CD14-positive monocyte (primary cell): ENCODE results near the gene ZG16B. TPM values are rescaled to one million over a fixed set of nuclear protein-coding genes. Genes with fewer than 3 reads are reported as not detected.

Experiments
- DNase-seq, 3 donors: peaks; one replicate each; pipeline ENCODE4 v3.0.0-alpha.2; 2011 to 2022
- H2AFZ ChIP-seq: 2 replicates; pipeline ENCODE4 v1.6.0; 2012; ENCODE audit warnings: mild to moderate bottlenecking, low read depth, low read length, inconsistent platforms; ENCODE audit not compliant: insufficient read depth, poor library complexity, severe bottlenecking
- H3K27ac ChIP-seq, 2 donors: 1 replicate in 1 of 2; 2 replicates in 1 of 2; pipeline ENCODE4 v1.5.1; 2012 to 2013; ENCODE audit warnings: low read length in 2 of 2, control low read depth in 1 of 2, inconsistent platforms in 1 of 2, low read depth in 1 of 2, mild to moderate bottlenecking in 1 of 2
- H3K27me3 ChIP-seq, 2 donors: one replicate each; pipeline versions ENCODE4 v1.6.0 to v1.6.1; 2011 to 2013; ENCODE audit warnings: low read length in 2 of 2; ENCODE audit not compliant: control insufficient read depth in 2 of 2, insufficient read depth in 2 of 2
- H3K36me3 ChIP-seq, 2 donors: replicated peaks in 1 of 2; 1 replicate in 1 of 2; 2 replicates in 1 of 2; pipeline versions ENCODE4 v1.5.1 to v1.6.1; 2012 to 2013; ENCODE audit warnings: low read length in 2 of 2, control low read depth in 1 of 2, inconsistent platforms in 1 of 2, mild to moderate bottlenecking in 1 of 2; ENCODE audit not compliant: insufficient read depth in 2 of 2, control insufficient read depth in 1 of 2
- H3K4me1 ChIP-seq, 2 donors: 1 replicate in 1 of 2; 2 replicates in 1 of 2; pipeline versions ENCODE4 v1.5.1 to v1.6.1; 2012 to 2013; ENCODE audit warnings: low read length in 2 of 2, control low read depth in 1 of 2, inconsistent platforms in 1 of 2, mild to moderate bottlenecking in 1 of 2, moderate library complexity in 1 of 2; ENCODE audit not compliant: insufficient read depth in 2 of 2, control insufficient read depth in 1 of 2
- H3K4me2 ChIP-seq: replicated peaks from 2 replicates; pipeline ENCODE3; 2012; ENCODE audit warnings: low read length, moderate library complexity, mild to moderate bottlenecking; ENCODE audit not compliant: poor library complexity, severe bottlenecking; ENCODE audit errors: extremely low read depth
- H3K4me3 ChIP-seq, 3 experiments: fragments of 200-600 bp in 1 of 3; sonication (generic) in 1 of 3; replicated peaks in 1 of 3; 1 replicate in 2 of 3; 2 replicates in 1 of 3; pipeline ENCODE4 v1.5.1; 2011 to 2013; ENCODE audit warnings: low read length in 3 of 3, mild to moderate bottlenecking in 3 of 3, control low read depth in 2 of 3, low read depth in 2 of 3, inconsistent platforms in 1 of 3, moderate library complexity in 1 of 3
- H3K79me2 ChIP-seq: 2 replicates; pipeline ENCODE4 v1.6.0; 2012; ENCODE audit warnings: mild to moderate bottlenecking, control low read depth, inconsistent platforms, low read length, moderate library complexity; ENCODE audit not compliant: insufficient read depth
- H3K9ac ChIP-seq: 2 replicates; pipeline ENCODE4 v1.6.0; 2017; ENCODE audit warnings: low read length, mild to moderate bottlenecking; ENCODE audit not compliant: insufficient read depth, poor library complexity, severe bottlenecking
- H3K9me3 ChIP-seq, 2 donors: replicated peaks in 1 of 2; 1 replicate in 1 of 2; 2 replicates in 1 of 2; pipeline versions ENCODE4 v1.5.1 to v1.6.1; 2012 to 2013; ENCODE audit warnings: low read length in 2 of 2, control low read depth in 1 of 2; ENCODE audit not compliant: control insufficient read depth in 1 of 2, insufficient read depth in 1 of 2
- H4K20me1 ChIP-seq: 2 replicates; pipeline ENCODE4 v1.6.0; 2012; ENCODE audit warnings: mild to moderate bottlenecking, low read length, control low read depth, moderate library complexity; ENCODE audit not compliant: insufficient read depth
- H3K27ac Mint-ChIP-seq, 7 donors: one replicate each; pipeline ENCODE4 v1.8.0; 2020; ENCODE audit warnings: mild to moderate bottlenecking in 7 of 7, mixed read lengths in 7 of 7, moderate library complexity in 6 of 7, inconsistent platforms in 2 of 7
- H3K27me3 Mint-ChIP-seq, 3 donors: one replicate each; pipeline ENCODE4 v1.8.0; 2021 to 2022; ENCODE audit warnings: low read depth in 3 of 3, mild to moderate bottlenecking in 3 of 3, mixed read lengths in 3 of 3, moderate library complexity in 3 of 3, inconsistent platforms in 1 of 3
- H3K36me3 Mint-ChIP-seq, 2 donors: one replicate each; pipeline ENCODE4 v1.8.0; 2020; ENCODE audit warnings: mixed read lengths in 2 of 2, inconsistent platforms in 1 of 2, mild to moderate bottlenecking in 1 of 2
- H3K4me1 Mint-ChIP-seq: one replicate; pipeline ENCODE4 v1.8.0; 2020; ENCODE audit warnings: mild to moderate bottlenecking, mixed read lengths
- H3K4me3 Mint-ChIP-seq, 2 donors: one replicate each; pipeline ENCODE4 v1.8.0; 2020; ENCODE audit warnings: mild to moderate bottlenecking in 2 of 2, mixed read lengths in 2 of 2, moderate library complexity in 1 of 2
- H3K9me3 Mint-ChIP-seq, 7 donors: one replicate each; pipeline ENCODE4 v1.8.0; 2020 to 2022; ENCODE audit warnings: mixed read lengths in 7 of 7, mild to moderate bottlenecking in 6 of 7, moderate library complexity in 6 of 7, inconsistent platforms in 2 of 7
- CTCF ChIP-seq: fragments of 200-600 bp; IDR thresholded peaks from one replicate; pipeline ENCODE4 v1.8.0; 2022; ENCODE audit warnings: antibody characterized with exemption, mild to moderate bottlenecking
- WGBS: methylation state at CpG from one replicate; pipeline ENCODE4 v1.1.5; 2013; ENCODE audit warnings: missing lambda C conversion rate; ENCODE audit not compliant: insufficient coverage; 5-methylcytosine and 5-hydroxymethylcytosine counted together
- intact Hi-C, 2 donors: fragments of 100-400 bp; cut with micrococcal nuclease; formaldehyde crosslinking; loops; one replicate each; pipeline versions ENCODE4 v1.15.0 to v1.15.1; 2023
- polyA plus RNA-seq, 3 donors: library from polyadenylated mRNA; depleted of rRNA in 1 of 3; unstranded in 2 of 3; stranded (reverse) in 1 of 3; fragments of 300-500 nt in 2 of 3; fragments of >200 nt in 1 of 3; fragmentation: Illumina TruSeq in 2 of 3; gene quantifications; 1 replicate in 2 of 3; 2 replicates in 1 of 3; pipeline ENCODE4 v1.2.3, GENCODE V29; 2012 to 2021

ZG16B gene
- polyA plus RNA-seq, 3 donors = 6.8 to 12.9 (median 11.0) TPM

GRCh38 chr16:2798723-2799204 lies 31.3 kb upstream of the ZG16B start:
- peaks cover 1 to 7% (median 4%) of the 10 kb centered on the region in 7 donors for H3K9me3 Mint-ChIP-seq
- Histone ChIP-seq H4K20me1 (no peaks in the 10 kb centered on the region), H3K9me3 (peaks cover 0 to under 1% of the 10 kb centered on the region in 2 donors), H3K79me2 (no peaks in the 10 kb centered on the region), H3K27me3 (no peaks in the 10 kb centered on the region), H3K4me1 (peaks cover 36 to 53% of the 10 kb centered on the region in 2 donors), H3K27ac (no peak overlapping the region), H2AFZ (peak overlapping the region; percentile 46), H3K4me2 (no peak overlapping the region), H3K36me3 (no peaks in the 10 kb centered on the region), H3K9ac (no peak overlapping the region), H3K4me3 (no peak overlapping the region)
- DNase-seq = no peak
- TF ChIP-seq CTCF = no peak
- H3K27ac Mint-ChIP-seq = no peak overlapping the region
- WGBS = 94% methylated on average over 25 of the region's 39 CpGs
- H3K27me3 Mint-ChIP-seq = peaks cover under 1 to 10% (median 4%) of the 10 kb centered on the region in 3 donors
- H3K36me3 Mint-ChIP-seq = no peaks in the 10 kb centered on the region
- no peak overlapping the region for H3K4me3 Mint-ChIP-seq
- peaks cover 43% of the 10 kb centered on the region for H3K4me1 Mint-ChIP-seq
- intact Hi-C loops = no loop called here

- H3K4me3 ChIP-seq = no peak overlapping the region
- H3K36me3 ChIP-seq = no peaks in the 10 kb centered on the region
- Mint-ChIP-seq H3K36me3 (no peaks in the 10 kb centered on the region), H3K27me3 (peaks cover 3 to 13% (median 7%) of the 10 kb centered on the region in 3 donors), H3K4me3 (no peak overlapping the region), H3K27ac (peak overlapping the region in 2 of 7 donors; percentile 4 to 19), H3K4me1 (peaks cover 37% of the 10 kb centered on the region), H3K9me3 (peaks cover 7 to 13% (median 9%) of the 10 kb centered on the region in 7 donors)
- H3K9ac ChIP-seq = no peak overlapping the region
- no peaks in the 10 kb centered on the region for H3K27me3 ChIP-seq
- no peak for TF ChIP-seq CTCF
- 99% methylated on average over 11 of the region's 21 CpGs for WGBS
- DNase-seq = no peak
- H3K79me2 ChIP-seq = no peaks in the 10 kb centered on the region
- H4K20me1 ChIP-seq = no peaks in the 10 kb centered on the region
- H2AFZ ChIP-seq = peak overlapping the region; percentile 30
- H3K4me2 ChIP-seq = no peak overlapping the region
- H3K27ac ChIP-seq = no peak overlapping the region
- intact Hi-C loops = no loop called here
- H3K9me3 ChIP-seq = peaks cover 6% of the 10 kb centered on the region in 2 donors
- peaks cover 30 to 47% of the 10 kb centered on the region in 2 donors for H3K4me1 ChIP-seq
These were observed 30.8 kb upstream of the ZG16B start for GRCh38 chr16:2799205-2799858.
